22Rv1 (cell line): ENCODE data around the gene SLC15A3.

Source experiments
- CTCF ChIP-seq: fragments of 450-650 bp; IDR thresholded peaks from 2 replicates; pipeline ENCODE4 v1.5.1; 2017; ENCODE audit warnings: mild to moderate bottlenecking
- ZFX ChIP-seq: fragments of 450-650 bp; IDR thresholded peaks from 2 replicates; pipeline ENCODE4 v1.6.1; 2017; ENCODE audit warnings: antibody characterized with exemption, borderline replicate concordance

GRCh38 chr11:60897496-60897895 is 54.5 kb downstream of the SLC15A3 start:
- TF ChIP-seq CTCF, result no peak
- TF ChIP-seq ZFX, result no peak
